Stimulated activated CD4-positive, alpha-beta T cell treated with anti-CD3 and anti-CD28 coated beads, Interleukin-15, amount 100 ng/mL, for 48 hours (primary cell): ENCODE measurements around the gene MARK4.
"Not testable (repeated sequence)": the region's sequence is repeated elsewhere in the genome, so short reads cannot be mapped to it uniquely, and the experiment has no call there.

Source experiments
- DNase-seq, 2 donors: peaks; one replicate each; pipeline ENCODE4 v3.0.0-alpha.2; 2020; ENCODE audit warnings: low read depth in 2 of 2

Gene MARK4

GRCh38 chr19:45305421-45305820 is 54.4 kb downstream of the MARK4 start:
- no peak for DNase-seq

GRCh38 chr19:45306040-45306439 is 55.0 kb downstream of the MARK4 start:
- DNase-seq: no peak

GRCh38 chr19:45306518-45307027 is 55.5 kb downstream of the MARK4 start:
- DNase-seq: no peak

- no peak for DNase-seq
These were observed 56.3 kb downstream of the MARK4 start for GRCh38 chr19:45307361-45307760.

- not testable (repeated sequence) for DNase-seq
These were observed 58.3 kb downstream of the MARK4 start for GRCh38 chr19:45309322-45309721.

GRCh38 chr19:45311621-45312020 is 60.5 kb downstream of the MARK4 start:
- DNase-seq: no peak

GRCh38 chr19:45312285-45312684 is 61.2 kb downstream of the MARK4 start:
- DNase-seq: not testable (repeated sequence)

- no peak for DNase-seq
These were observed 63.7 kb downstream of the MARK4 start for GRCh38 chr19:45314708-45315245.

- DNase-seq: no peak
These were observed 64.2 kb downstream of the MARK4 start for GRCh38 chr19:45315304-45315703.

GRCh38 chr19:45320997-45321775 is 70.1 kb downstream of the MARK4 start:
- no peak for DNase-seq

- DNase-seq: no peak
These were observed 70.8 kb downstream of the MARK4 start for GRCh38 chr19:45321848-45322247.

GRCh38 chr19:45322311-45322710 is 71.2 kb downstream of the MARK4 start:
- DNase-seq: no peak

GRCh38 chr19:45322744-45323281 is 71.7 kb downstream of the MARK4 start, which contains the start of gene CKM:
TSS of gene CKM (minus strand) at chr19:45322875. CDS start at chr19:45319713, 3,162 bp downstream.
- no peak for DNase-seq

GRCh38 chr19:45323671-45324081 is 72.6 kb downstream of the MARK4 start:
- DNase-seq: no peak

- DNase-seq: no peak
These were observed 73.4 kb downstream of the MARK4 start for GRCh38 chr19:45324349-45324907.

GRCh38 chr19:45327404-45328143 is 76.5 kb downstream of the MARK4 start:
- DNase-seq: no peak

- no peak for DNase-seq
These were observed 80.3 kb downstream of the MARK4 start for GRCh38 chr19:45331411-45331810.

- DNase-seq: no peak
These were observed 82.7 kb downstream of the MARK4 start for GRCh38 chr19:45333609-45334303.

GRCh38 chr19:45334881-45335280 is 83.8 kb downstream of the MARK4 start:
- DNase-seq: not testable (repeated sequence)

GRCh38 chr19:45336696-45337251 is 85.7 kb downstream of the MARK4 start:
- no peak for DNase-seq

GRCh38 chr19:45339629-45340028 is 88.6 kb downstream of the MARK4 start:
- DNase-seq: no peak
